GM12864 (cell line): ENCODE data around the gene ABHD17A.

ENCODE experiments used
- DNase-seq: peaks from one replicate; pipeline ENCODE4 v3.0.0-alpha.2; 2011; ENCODE audit warnings: low read depth
- H3K4me3 ChIP-seq: 2 replicates; pipeline ENCODE4 v1.5.1; 2011; ENCODE audit warnings: mild to moderate bottlenecking, low read depth, low read length, control low read depth
- TF ChIP-seq, protein P1 (sequence below): IDR thresholded peaks from 2 replicates; pipeline ENCODE4 v1.5.1; 2011; ENCODE audit warnings: low read depth, mild to moderate bottlenecking, moderate library complexity, low read length, control low read depth, inconsistent platforms; ENCODE audit errors: missing control alignments

The ABHD17A gene

DNA sequence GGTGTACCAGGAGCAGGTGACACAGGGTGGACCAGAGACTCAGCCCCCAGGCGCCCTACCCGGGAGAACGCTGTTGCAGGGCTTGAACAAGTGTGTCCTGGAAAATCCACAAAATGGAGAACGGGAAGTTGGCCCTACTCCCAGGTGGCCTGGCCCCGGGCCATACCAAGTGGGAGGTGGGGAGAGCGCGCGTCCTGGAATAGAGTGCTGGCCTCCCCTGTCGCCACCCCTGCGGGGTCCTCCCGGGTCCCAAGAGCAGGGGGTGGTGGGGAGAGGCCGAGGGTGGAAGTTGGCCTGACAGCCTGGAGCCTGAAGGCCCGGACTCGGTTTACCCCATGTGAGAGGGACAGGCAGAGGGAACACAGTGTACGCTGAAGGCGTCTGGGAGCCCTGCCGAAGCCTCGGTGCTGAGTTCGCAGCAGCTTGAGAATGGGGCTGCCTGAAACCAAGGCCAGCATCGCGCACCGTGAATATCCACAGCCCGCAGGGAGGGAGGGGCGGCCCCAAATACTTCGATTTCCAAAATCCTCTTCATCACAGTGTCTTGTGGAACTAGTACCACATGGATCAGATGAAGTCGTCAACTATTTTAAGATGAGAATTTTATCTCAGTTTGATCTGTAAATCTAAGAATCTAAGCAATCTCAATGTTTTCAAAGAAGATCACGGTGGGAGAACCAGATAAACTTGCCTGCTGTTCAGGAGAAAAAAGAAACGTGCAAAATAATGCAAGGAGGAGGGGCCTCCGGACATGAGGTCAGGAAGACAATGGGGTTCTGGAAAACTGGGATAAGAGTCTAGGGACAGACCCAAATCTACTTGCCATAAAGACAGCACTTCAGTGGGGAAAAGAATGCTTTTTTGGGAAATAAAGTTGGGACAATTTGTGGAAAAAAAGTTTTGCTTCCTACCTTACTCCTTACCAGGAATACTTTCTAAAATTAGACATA, 11.5 kb downstream of the ABHD17A start:
- H3K4me3 ChIP-seq: peak overlapping the region; percentile 95
- DNase-seq: no peak
- TF ChIP-seq, protein P1, sequence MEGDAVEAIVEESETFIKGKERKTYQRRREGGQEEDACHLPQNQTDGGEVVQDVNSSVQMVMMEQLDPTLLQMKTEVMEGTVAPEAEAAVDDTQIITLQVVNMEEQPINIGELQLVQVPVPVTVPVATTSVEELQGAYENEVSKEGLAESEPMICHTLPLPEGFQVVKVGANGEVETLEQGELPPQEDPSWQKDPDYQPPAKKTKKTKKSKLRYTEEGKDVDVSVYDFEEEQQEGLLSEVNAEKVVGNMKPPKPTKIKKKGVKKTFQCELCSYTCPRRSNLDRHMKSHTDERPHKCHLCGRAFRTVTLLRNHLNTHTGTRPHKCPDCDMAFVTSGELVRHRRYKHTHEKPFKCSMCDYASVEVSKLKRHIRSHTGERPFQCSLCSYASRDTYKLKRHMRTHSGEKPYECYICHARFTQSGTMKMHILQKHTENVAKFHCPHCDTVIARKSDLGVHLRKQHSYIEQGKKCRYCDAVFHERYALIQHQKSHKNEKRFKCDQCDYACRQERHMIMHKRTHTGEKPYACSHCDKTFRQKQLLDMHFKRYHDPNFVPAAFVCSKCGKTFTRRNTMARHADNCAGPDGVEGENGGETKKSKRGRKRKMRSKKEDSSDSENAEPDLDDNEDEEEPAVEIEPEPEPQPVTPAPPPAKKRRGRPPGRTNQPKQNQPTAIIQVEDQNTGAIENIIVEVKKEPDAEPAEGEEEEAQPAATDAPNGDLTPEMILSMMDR: no peak

DNA sequence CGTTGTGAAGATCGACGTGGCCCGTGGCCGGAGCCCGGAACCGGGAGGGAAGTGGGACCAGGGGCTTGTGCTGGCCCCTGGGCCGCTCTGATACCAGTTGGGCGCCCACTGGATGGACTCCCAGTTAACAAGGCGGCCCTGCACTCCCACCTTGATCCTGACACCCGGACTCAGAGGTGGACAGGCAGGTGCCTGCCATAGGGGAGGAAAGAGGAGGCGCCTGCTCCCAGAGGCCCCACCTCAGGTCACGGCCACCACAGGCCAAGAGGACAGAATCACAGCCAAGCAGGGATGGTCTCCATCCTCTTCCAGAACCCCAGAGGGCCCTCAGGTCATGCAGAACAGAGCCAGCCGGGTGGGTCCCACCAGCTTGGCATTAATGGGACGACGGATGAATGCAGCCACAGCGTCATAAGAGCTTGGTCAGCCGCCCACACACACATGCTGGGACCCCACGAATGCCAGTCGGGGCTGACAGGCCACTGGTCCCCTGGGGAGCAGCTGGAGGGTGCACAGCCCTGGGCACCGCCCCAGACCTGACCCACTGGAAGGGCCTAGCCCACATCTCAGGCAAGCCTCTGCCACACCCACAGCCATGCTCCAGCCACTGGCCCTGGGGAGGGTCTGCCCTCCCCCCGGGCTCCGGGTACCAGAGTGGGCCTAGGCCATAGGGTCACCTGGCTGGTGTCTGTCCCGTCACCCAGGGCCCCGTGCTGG, 12.3 kb downstream of the ABHD17A start:
- DNase-seq: no peak
- TF ChIP-seq, protein P1: no peak
- H3K4me3 ChIP-seq: no peak overlapping the region

DNA sequence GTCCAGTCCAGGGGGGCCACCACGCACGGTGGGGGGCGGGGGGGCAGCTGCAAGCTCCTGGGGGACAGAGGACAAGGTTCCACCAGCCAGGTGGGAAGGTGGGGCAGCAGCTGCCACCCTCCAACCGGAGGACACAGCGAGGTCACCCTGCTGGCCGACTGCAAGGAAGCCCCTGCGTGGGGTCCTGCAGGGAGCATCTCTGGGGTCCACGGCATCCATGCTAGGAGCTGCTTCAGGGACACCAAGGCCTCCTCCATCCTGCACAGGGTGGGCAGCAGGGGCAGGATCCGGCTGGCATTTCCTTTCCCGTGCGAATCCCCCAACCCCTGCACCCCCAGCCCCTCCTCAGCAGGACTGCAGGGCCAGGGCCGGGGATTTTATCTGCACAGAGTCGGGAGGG, 13.7 kb downstream of the ABHD17A start:
- no peak for DNase-seq

DNA sequence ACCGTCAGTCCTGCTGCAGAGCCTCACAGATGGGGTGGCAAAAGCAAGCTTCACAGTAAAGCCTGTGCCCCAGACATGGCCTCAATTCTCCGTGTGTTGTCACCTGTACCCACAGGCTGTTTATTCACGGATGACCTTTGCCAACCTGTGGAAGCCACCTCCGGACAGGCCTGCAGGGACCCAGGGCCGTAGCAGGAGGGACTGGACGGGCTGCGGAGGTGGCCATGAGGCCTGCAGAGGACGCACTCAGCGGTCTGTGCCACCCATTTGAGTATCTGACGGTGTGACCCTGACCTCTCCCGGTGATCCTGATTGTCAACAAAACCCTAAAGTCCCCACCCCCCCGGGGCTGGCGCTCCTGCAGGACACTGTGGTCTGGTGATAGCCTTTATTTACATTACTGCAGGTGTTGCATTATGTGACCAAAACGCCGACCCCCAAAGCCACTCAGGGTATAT, 14.1 kb downstream of the ABHD17A start:
- TF ChIP-seq, protein P1: no peak
- no peak for DNase-seq
- no peak overlapping the region for H3K4me3 ChIP-seq

More for the DNA sequence above, 13.7 kb downstream of the ABHD17A start:
- TF ChIP-seq, protein P1: no peak
- H3K4me3 ChIP-seq: no peak overlapping the region

DNA sequence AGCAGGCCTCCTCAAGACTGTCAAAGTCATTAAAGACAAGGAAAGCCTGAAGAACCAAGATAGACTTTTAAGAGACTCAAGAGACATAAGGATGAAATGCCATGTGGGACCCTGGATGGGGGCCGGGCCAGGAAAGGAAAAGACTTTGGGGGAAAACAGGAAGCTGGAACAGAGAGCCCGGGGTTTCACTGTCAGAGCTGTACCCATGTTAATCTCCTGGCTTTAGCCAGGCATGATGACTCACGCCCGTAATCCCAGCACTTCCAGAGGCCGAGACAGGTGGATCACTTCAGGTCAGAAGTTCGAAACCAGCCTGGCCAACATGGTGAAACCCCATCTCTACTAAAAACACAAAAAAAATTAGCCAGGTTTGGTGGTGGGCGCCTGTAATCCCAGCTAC, 16.3 kb downstream of the ABHD17A start:
- DNase-seq: no peak
- TF ChIP-seq, protein P1: no peak
- H3K4me3 ChIP-seq: no peak overlapping the region

DNA sequence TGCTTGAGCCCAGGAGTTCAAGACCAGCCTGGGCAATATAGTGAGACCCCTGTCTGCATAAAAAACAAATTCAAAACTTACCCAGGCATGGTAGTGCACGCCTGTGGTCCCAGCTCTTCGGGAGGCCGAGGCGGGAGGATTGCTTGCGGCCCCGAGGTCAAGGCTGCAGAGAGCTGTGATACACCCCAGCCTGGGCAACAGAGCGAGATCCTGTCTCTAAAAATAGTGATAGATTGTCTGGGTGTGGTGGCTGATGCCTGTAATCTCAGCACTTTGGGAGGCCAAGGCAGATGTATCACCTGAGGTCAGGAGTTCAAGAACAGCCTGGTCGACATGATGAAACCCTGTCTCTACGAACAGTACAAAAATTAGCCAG, 18.0 kb downstream of the ABHD17A start:
- no peak overlapping the region for H3K4me3 ChIP-seq
- DNase-seq: no peak
- TF ChIP-seq, protein P1: no peak
